Measurements from ENCODE around the gene PLXNA4.

Gene PLXNA4

DNA sequence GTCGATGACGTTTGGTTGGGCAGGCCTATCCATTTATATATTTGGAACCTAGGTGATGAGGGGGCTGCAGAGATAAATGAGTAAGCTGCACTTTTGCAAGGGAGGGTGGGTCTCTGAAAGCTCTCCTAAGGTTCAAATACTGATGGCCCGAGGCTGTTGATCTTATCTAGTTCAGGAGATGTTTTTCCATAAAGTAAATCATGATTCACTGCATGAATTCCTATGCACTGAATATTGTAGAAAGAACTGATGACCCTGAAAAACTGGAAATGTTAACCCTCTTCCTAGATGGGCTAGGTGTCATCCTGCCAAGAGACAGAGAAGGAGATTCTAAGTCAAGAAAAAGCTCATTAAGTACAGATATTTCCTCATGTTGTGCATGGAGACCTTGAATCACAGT lies 459.9 kb downstream of the PLXNA4 start:
- DNase-seq (ENCODE audit: extremely low read depth, low read depth) = no peak
- TF ChIP-seq, protein P1, sequence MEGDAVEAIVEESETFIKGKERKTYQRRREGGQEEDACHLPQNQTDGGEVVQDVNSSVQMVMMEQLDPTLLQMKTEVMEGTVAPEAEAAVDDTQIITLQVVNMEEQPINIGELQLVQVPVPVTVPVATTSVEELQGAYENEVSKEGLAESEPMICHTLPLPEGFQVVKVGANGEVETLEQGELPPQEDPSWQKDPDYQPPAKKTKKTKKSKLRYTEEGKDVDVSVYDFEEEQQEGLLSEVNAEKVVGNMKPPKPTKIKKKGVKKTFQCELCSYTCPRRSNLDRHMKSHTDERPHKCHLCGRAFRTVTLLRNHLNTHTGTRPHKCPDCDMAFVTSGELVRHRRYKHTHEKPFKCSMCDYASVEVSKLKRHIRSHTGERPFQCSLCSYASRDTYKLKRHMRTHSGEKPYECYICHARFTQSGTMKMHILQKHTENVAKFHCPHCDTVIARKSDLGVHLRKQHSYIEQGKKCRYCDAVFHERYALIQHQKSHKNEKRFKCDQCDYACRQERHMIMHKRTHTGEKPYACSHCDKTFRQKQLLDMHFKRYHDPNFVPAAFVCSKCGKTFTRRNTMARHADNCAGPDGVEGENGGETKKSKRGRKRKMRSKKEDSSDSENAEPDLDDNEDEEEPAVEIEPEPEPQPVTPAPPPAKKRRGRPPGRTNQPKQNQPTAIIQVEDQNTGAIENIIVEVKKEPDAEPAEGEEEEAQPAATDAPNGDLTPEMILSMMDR (IDR thresholded peaks at IDR 0.05; ENCODE audit: low read depth, low read length) = no peak

DNA sequence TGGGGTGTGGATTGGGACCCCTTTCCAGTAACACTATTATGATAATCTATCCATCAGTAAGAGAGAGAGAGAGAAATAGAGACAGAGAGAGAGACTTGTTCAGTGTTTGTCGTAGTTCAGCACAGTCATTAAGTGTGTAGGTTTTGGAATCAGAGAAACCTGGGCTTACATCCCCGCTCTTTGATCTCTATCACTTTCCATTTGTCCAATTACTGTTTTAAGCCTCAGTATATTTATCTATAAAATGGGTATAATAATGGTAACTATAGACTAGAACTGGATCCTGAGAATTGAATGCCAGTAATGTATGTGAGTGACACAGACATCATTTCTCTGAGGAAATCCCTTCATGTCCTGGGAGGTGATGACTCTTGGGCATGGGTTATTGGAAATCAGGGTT lies 460.5 kb downstream of the PLXNA4 start:
- no peak for DNase-seq (ENCODE audit: extremely low read depth, low read depth)
- TF ChIP-seq, protein P1 (IDR thresholded peaks at IDR 0.05; ENCODE audit: low read depth, low read length) = no peak

DNA sequence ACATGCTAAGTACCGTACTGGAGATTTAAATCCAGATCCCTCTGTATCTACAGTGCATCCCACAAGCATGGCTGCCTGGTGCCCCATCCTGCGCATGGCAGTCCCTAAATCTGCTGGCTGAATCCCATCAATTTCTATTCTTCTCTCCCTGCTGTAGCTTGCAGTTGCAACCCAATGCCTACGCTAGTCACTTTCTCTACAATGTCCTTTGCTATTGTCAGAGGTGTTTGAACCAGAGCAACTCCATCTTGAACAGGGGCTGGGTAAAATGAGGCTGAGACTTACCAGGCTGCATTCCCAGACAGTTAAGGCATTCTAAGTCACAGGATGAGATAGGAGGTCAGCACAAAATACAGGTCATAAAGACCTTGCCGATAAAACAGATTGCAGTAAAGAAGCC lies 461.2 kb downstream of the PLXNA4 start:
- TF ChIP-seq, protein P1 (IDR thresholded peaks at IDR 0.05; ENCODE audit: low read depth, low read length) = no peak
- DNase-seq (ENCODE audit: extremely low read depth, low read depth) = no peak

GRCh38 chr7:132114411-132114810 lies 461.9 kb downstream of the PLXNA4 start:
- TF ChIP-seq, protein P1 (IDR thresholded peaks at IDR 0.05; ENCODE audit: low read depth, low read length) = no peak

DNA sequence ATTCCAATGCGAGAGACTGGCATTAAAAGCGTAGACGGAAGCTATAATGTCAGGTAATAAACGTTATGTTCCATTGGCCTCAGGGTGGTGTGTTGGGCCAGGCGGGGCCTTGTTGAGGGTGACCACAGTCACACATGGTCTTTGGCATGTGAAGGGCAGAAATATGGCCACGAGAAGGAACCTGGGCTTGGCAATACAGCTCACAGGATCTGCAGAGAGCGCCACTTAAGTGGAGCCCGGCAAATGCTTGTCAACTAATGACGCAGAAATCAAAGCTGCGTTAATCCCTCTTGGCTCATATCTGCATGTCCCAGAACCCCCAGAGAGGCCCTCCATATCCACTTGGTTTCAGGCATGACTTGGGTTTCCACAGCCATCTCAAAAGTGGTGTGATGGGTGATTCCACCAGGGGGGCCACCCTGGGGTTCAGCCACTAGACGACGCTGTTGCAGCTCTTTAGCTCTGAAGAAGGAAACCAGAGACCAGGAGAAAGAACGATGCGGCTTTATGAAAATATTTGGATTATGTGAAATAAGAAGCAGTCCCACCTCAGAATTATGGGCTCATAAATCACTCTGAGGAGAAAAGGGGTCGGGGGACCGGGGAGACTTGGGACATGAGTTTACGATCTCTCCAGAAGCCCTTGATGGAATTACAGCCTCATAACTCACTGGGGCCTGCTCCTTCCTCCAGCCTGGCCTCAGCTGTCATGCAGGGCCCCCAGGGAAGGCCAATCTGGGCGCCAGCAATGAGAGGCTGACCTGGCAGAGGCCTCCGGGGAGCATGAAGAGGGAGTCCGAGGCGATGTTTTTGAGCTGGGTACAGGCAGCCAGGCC lies 462.5 kb downstream of the PLXNA4 start:
- TF ChIP-seq, protein P1 (IDR thresholded peaks at IDR 0.05; ENCODE audit: low read depth, low read length) = no peak; the same call in none of the 2 replicates
- no peak for DNase-seq (ENCODE audit: extremely low read depth, low read depth)

More at GRCh38 chr7:132114411-132114810, 461.9 kb downstream of the PLXNA4 start:
- DNase-seq (ENCODE audit: extremely low read depth, low read depth) = no peak

DNA sequence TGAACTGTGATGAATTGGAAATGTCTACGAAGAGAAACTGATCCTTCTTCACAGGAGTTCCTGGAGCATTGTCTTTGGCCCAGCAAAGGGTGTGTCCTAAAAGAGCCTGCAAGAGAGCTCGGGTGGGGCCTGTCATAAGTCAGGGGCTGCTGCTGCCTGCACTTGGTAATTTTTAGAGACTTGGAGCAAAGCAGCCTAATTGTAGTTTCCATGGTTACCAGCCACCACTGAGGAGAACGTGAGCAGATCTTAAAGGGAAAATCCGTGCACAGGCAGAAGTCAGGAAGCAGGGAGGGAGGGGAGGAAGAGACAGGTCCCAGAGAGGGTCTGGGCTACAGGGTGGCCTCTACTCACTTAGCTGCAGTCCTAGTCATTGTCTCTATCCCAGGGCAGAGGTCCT lies 463.6 kb downstream of the PLXNA4 start:
- no peak for DNase-seq (ENCODE audit: extremely low read depth, low read depth)

DNA sequence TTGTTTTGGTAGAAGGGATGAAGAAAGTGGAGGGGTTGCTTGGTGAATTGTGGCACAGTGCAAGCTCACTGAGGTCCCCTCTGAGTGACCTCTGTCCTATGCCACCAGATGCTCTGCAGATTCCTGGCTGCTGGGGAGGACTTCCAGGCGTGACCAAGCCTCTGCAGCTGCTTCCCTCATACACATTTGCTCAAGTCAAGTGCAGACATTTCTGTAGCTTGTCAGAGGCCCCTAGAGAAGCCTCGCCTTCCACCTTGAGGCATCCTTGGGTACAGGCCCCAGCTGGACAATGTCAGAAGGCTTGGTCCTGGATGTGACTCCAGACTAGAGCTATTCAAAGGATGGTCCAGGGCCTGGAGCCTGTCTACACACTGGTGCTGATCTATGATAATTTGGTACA lies 464.2 kb downstream of the PLXNA4 start:
- DNase-seq (ENCODE audit: extremely low read depth, low read depth) = no peak
- TF ChIP-seq, protein P1 (IDR thresholded peaks at IDR 0.05; ENCODE audit: low read depth, low read length) = no peak

More for the DNA sequence above, 463.6 kb downstream of the PLXNA4 start:
- TF ChIP-seq, protein P1 (IDR thresholded peaks at IDR 0.05; ENCODE audit: low read depth, low read length) = no peak
